GM12801 (cell line): ENCODE data around the gene ARHGAP28.

Experiments
- TF ChIP-seq, protein P1 (sequence below): IDR thresholded peaks from one replicate; pipeline ENCODE4 v1.5.1; 2011; ENCODE audit warnings: control low read depth; ENCODE audit not compliant: insufficient read length; ENCODE audit errors: extremely low read depth

The ARHGAP28 gene

DNA sequence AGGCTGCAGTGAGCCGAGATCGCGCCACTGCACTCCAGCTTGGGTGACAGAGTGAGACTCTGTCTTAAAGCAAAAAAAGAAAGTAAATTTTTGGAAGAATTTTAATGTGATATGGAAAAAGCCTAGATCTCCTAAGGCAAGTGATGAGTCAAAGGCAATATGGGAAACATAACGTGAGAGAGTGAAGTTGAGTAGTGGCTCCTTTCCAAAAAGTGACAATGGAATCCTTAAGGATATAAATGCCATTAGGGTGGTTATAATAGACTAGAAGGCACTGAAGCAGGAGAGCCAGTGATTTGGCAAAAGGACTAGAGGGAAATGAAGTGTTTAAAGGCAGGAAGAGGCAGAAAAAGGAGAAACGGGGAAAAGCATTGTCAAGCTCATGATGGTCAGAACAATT lies 25.6 kb downstream of the ARHGAP28 start:
- TF ChIP-seq, protein P1, sequence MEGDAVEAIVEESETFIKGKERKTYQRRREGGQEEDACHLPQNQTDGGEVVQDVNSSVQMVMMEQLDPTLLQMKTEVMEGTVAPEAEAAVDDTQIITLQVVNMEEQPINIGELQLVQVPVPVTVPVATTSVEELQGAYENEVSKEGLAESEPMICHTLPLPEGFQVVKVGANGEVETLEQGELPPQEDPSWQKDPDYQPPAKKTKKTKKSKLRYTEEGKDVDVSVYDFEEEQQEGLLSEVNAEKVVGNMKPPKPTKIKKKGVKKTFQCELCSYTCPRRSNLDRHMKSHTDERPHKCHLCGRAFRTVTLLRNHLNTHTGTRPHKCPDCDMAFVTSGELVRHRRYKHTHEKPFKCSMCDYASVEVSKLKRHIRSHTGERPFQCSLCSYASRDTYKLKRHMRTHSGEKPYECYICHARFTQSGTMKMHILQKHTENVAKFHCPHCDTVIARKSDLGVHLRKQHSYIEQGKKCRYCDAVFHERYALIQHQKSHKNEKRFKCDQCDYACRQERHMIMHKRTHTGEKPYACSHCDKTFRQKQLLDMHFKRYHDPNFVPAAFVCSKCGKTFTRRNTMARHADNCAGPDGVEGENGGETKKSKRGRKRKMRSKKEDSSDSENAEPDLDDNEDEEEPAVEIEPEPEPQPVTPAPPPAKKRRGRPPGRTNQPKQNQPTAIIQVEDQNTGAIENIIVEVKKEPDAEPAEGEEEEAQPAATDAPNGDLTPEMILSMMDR, result no peak

- TF ChIP-seq, protein P1, result no peak
These were observed 28.4 kb downstream of the ARHGAP28 start for GRCh38 chr18:6757931-6758330.

- TF ChIP-seq, protein P1, result no peak
These were observed 30.1 kb downstream of the ARHGAP28 start for GRCh38 chr18:6759579-6759978.

GRCh38 chr18:6763524-6763923 lies 34.0 kb downstream of the ARHGAP28 start:
- TF ChIP-seq, protein P1, result no peak

- TF ChIP-seq, protein P1, result no peak
These were observed 34.9 kb downstream of the ARHGAP28 start for GRCh38 chr18:6764382-6764781.

- TF ChIP-seq, protein P1, result no peak
These were observed 44.3 kb downstream of the ARHGAP28 start for GRCh38 chr18:6773777-6774176.

DNA sequence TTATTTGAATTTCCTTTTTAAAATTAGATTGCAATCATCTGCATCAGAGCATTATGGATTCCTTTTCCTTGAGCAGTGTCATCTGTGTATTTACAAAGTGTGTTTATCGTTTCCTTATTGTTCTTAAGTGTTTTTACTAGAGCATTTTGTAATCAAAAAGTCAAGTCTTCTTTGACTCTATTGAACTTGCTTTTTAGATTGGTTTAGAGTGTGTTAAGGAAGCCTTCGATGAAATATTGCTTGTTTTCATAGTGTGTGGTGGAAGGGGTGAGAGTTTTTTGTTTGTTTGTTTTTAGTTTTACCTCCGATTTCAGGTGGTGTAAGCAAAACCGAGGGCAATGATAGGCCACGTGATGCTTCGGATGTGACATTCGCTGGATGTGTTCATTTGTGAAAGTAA lies 45.7 kb downstream of the ARHGAP28 start:
- TF ChIP-seq, protein P1, result no peak

DNA sequence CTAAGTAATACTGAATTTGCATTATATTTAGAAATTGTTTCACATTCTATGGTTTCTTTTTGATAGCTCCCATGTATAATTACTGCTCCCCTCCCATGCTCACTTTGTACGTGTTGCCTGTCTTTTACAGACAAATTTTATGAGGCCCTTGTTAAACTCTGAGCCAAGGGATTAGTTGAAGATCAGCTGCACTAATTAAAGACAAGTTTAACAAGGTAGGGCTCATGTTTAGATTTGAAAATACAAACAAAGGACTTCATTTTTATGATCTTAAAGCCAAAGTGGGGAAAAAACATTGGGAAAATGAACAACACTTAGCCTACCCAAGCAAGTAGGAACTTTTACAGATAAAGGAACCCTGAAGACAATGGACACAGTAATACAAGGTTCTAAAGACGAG lies 46.2 kb downstream of the ARHGAP28 start:
- TF ChIP-seq, protein P1, result no peak
